Measurements from ENCODE around the gene SNRK. TPM values are rescaled to one million over a fixed set of nuclear protein-coding genes. Genes with fewer than 3 reads are reported as not detected.

SNRK gene
- total and polyA plus RNA-seq, 2 of the 13 experiments (the other 11 are each of a cell fraction or from before 2014, with no cell fraction given) = 11.4 to 16.1 TPM

DNA sequence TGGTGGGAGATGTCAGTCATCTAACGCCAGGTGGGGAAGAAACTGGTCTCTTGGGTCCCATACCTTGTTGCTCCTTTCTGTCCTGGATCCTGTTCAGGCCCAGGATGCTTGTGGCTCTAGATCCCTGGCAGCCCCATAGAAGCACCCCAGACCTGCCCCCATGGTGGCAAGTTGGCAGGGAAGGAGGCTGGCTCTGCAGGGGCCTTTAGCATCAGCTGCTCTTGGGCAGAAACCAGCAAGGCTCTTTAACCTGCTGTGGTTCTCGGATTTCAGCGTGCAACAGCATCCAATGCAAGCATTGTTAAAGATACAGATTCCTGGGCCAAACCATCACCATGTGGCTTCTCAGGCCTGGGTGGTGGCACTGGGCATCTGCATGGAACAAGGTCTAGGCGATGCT lies 75.8 kb downstream of the SNRK start (continued):
- TF ChIP-seq, protein P1, sequence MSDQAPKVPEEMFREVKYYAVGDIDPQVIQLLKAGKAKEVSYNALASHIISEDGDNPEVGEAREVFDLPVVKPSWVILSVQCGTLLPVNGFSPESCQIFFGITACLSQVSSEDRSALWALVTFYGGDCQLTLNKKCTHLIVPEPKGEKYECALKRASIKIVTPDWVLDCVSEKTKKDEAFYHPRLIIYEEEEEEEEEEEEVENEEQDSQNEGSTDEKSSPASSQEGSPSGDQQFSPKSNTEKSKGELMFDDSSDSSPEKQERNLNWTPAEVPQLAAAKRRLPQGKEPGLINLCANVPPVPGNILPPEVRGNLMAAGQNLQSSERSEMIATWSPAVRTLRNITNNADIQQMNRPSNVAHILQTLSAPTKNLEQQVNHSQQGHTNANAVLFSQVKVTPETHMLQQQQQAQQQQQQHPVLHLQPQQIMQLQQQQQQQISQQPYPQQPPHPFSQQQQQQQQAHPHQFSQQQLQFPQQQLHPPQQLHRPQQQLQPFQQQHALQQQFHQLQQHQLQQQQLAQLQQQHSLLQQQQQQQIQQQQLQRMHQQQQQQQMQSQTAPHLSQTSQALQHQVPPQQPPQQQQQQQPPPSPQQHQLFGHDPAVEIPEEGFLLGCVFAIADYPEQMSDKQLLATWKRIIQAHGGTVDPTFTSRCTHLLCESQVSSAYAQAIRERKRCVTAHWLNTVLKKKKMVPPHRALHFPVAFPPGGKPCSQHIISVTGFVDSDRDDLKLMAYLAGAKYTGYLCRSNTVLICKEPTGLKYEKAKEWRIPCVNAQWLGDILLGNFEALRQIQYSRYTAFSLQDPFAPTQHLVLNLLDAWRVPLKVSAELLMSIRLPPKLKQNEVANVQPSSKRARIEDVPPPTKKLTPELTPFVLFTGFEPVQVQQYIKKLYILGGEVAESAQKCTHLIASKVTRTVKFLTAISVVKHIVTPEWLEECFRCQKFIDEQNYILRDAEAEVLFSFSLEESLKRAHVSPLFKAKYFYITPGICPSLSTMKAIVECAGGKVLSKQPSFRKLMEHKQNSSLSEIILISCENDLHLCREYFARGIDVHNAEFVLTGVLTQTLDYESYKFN (CRISPR knock-in tag; conservative IDR thresholded peaks at IDR 0.05) = no peak
- TF ChIP-seq ISL2 (CRISPR knock-in tag; IDR thresholded peaks at IDR 0.05) (no peak), ZNF460 (CRISPR knock-in tag; IDR thresholded peaks at IDR 0.05; ENCODE audit: borderline replicate concordance) (no peak), IRF2 (CRISPR knock-in tag; IDR thresholded peaks at IDR 0.05) (no peak), ZNF792 (CRISPR knock-in tag; IDR thresholded peaks at IDR 0.05) (no peak), TAF15 (IDR thresholded peaks at IDR 0.05; ENCODE audit: low read depth, low read length, poor library complexity, severe bottlenecking) (no peak), ZNF382 (CRISPR knock-in tag; IDR thresholded peaks at IDR 0.05; ENCODE audit: borderline replicate concordance) (no peak), HDAC6 (IDR thresholded peaks at IDR 0.05; ENCODE audit: low read depth, low read length) (no peak)
- TF ChIP-seq, protein P2, sequence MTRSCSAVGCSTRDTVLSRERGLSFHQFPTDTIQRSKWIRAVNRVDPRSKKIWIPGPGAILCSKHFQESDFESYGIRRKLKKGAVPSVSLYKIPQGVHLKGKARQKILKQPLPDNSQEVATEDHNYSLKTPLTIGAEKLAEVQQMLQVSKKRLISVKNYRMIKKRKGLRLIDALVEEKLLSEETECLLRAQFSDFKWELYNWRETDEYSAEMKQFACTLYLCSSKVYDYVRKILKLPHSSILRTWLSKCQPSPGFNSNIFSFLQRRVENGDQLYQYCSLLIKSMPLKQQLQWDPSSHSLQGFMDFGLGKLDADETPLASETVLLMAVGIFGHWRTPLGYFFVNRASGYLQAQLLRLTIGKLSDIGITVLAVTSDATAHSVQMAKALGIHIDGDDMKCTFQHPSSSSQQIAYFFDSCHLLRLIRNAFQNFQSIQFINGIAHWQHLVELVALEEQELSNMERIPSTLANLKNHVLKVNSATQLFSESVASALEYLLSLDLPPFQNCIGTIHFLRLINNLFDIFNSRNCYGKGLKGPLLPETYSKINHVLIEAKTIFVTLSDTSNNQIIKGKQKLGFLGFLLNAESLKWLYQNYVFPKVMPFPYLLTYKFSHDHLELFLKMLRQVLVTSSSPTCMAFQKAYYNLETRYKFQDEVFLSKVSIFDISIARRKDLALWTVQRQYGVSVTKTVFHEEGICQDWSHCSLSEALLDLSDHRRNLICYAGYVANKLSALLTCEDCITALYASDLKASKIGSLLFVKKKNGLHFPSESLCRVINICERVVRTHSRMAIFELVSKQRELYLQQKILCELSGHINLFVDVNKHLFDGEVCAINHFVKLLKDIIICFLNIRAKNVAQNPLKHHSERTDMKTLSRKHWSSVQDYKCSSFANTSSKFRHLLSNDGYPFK (CRISPR knock-in tag; IDR thresholded peaks at IDR 0.05; ENCODE audit: borderline replicate concordance) = no peak
- TF ChIP-seq, protein P3, sequence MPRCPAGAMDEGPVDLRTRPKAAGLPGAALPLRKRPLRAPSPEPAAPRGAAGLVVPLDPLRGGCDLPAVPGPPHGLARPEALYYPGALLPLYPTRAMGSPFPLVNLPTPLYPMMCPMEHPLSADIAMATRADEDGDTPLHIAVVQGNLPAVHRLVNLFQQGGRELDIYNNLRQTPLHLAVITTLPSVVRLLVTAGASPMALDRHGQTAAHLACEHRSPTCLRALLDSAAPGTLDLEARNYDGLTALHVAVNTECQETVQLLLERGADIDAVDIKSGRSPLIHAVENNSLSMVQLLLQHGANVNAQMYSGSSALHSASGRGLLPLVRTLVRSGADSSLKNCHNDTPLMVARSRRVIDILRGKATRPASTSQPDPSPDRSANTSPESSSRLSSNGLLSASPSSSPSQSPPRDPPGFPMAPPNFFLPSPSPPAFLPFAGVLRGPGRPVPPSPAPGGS (CRISPR knock-in tag; IDR thresholded peaks at IDR 0.05) = no peak
- TF ChIP-seq, protein P4, sequence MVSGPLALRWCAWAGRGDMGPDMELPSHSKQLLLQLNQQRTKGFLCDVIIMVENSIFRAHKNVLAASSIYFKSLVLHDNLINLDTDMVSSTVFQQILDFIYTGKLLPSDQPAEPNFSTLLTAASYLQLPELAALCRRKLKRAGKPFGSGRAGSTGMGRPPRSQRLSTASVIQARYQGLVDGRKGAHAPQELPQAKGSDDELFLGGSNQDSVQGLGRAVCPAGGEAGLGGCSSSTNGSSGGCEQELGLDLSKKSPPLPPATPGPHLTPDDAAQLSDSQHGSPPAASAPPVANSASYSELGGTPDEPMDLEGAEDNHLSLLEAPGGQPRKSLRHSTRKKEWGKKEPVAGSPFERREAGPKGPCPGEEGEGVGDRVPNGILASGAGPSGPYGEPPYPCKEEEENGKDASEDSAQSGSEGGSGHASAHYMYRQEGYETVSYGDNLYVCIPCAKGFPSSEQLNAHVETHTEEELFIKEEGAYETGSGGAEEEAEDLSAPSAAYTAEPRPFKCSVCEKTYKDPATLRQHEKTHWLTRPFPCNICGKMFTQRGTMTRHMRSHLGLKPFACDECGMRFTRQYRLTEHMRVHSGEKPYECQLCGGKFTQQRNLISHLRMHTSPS (CRISPR knock-in tag; IDR thresholded peaks at IDR 0.05; ENCODE audit: low read depth) = no peak

Measured in HepG2 (cell line).